Measurements from ENCODE around the gene LARP4B. TPM values are rescaled to one million over a fixed set of nuclear protein-coding genes. Genes with fewer than 3 reads are reported as not detected.

LARP4B gene
- total RNA-seq, 1 experiment from 2014 or later = 13.6 TPM

- DNase-seq (ENCODE audit: low spot score) = no peak
Observed at GRCh38 chr10:924524-924859, 7.0 kb downstream of the LARP4B start.

GRCh38 chr10:923844-924523, 7.5 kb downstream of the LARP4B start:
- DNase-seq (ENCODE audit: low spot score) = no peak

- DNase-seq (ENCODE audit: low spot score) = peak; percentile 13
Observed at GRCh38 chr10:921471-922414, 9.8 kb downstream of the LARP4B start.

GRCh38 chr10:920450-920849, 11.1 kb downstream of the LARP4B start:
- no peak for DNase-seq (ENCODE audit: low spot score)

- DNase-seq (ENCODE audit: low spot score) = no peak
Observed at GRCh38 chr10:919481-919880, 12.0 kb downstream of the LARP4B start.

GRCh38 chr10:917999-918398, 13.5 kb downstream of the LARP4B start:
- DNase-seq (ENCODE audit: low spot score) = no peak

- DNase-seq (ENCODE audit: low spot score) = no peak
Observed at GRCh38 chr10:917416-917720, 14.1 kb downstream of the LARP4B start.

GRCh38 chr10:916716-917415, 14.6 kb downstream of the LARP4B start:
- no peak for DNase-seq (ENCODE audit: low spot score)

- no peak for DNase-seq (ENCODE audit: low spot score)
Observed at GRCh38 chr10:909831-910230, 21.7 kb downstream of the LARP4B start.

GRCh38 chr10:905972-906371, 25.5 kb downstream of the LARP4B start:
- no peak for DNase-seq (ENCODE audit: low spot score)

- no peak for DNase-seq (ENCODE audit: low spot score)
Observed at GRCh38 chr10:905503-905902, 26.0 kb downstream of the LARP4B start.

- DNase-seq (ENCODE audit: low spot score) = no peak
Observed at GRCh38 chr10:904403-904802, 27.1 kb downstream of the LARP4B start.

- DNase-seq (ENCODE audit: low spot score) = no peak
Observed at GRCh38 chr10:898141-898540, 33.4 kb downstream of the LARP4B start.

- no peak for DNase-seq (ENCODE audit: low spot score)
Observed at GRCh38 chr10:896982-897381, 34.5 kb downstream of the LARP4B start.

- DNase-seq (ENCODE audit: low spot score) = no peak
Observed at GRCh38 chr10:895324-895723, 36.2 kb downstream of the LARP4B start.

GRCh38 chr10:878895-879294, 52.6 kb downstream of the LARP4B start:
- no peak for DNase-seq (ENCODE audit: low spot score)

- no peak for DNase-seq (ENCODE audit: low spot score)
Observed at GRCh38 chr10:878333-878759, 53.2 kb downstream of the LARP4B start.

GRCh38 chr10:876438-876837, 55.1 kb downstream of the LARP4B start:
- no peak for DNase-seq (ENCODE audit: low spot score)

- no peak for DNase-seq (ENCODE audit: low spot score)
Observed at GRCh38 chr10:873020-873419, 58.5 kb downstream of the LARP4B start.

- DNase-seq (ENCODE audit: low spot score) = no peak
Observed at GRCh38 chr10:871951-872403, 59.5 kb downstream of the LARP4B start.

GRCh38 chr10:870564-871166, 60.8 kb downstream of the LARP4B start:
- DNase-seq (ENCODE audit: low spot score) = no peak

- DNase-seq (ENCODE audit: low spot score) = no peak
Observed at GRCh38 chr10:869171-869570, 62.3 kb downstream of the LARP4B start.
